Gastrocnemius medialis (tissue), 4 donors: ENCODE data around the gene ATRNL1.

ENCODE experiments used
- POLR2A ChIP-seq, 2 donors: fragments of 450-650 bp; IDR thresholded peaks; one replicate each; pipeline ENCODE4 v1.6.1; 2017; ENCODE audit warnings: antibody characterized with exemption in 2 of 2, mild to moderate bottlenecking in 2 of 2, moderate library complexity in 2 of 2
- TF ChIP-seq, protein P1 (sequence below), 5 experiments: fragments of 450-650 bp in 3 of 5; fragments of 200-600 bp in 2 of 5; sonication (generic) in 2 of 5; IDR thresholded peaks in 4 of 5; conservative IDR thresholded peaks in 1 of 5; 1 replicate in 4 of 5; 2 replicates in 1 of 5; pipeline ENCODE4 v1.5.1; 2016 to 2019; ENCODE audit warnings: antibody characterized with exemption in 5 of 5, mild to moderate bottlenecking in 3 of 5, moderate library complexity in 3 of 5

DNA sequence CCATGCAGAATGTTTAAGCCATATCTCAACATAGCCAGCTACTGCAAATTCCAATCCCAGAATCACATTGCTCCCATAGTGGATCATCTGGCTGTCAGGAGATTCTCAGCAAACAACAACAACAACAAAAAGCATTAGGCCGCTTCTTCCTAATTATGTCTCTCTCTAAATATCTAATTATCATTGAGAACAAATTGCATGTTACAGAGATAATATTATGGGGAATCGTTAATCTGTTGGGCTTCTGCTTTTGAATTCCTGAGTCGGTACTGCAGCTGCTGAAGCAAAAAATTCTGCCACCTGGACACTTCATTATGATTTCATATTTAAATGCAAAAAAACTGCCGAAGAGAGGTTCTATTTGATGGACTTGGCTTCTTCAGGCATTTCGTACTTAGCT, 791.2 kb downstream of the ATRNL1 start:
- TF ChIP-seq POLR2A (IDR thresholded peaks at IDR 0.05) = no peak
- TF ChIP-seq, protein P1, sequence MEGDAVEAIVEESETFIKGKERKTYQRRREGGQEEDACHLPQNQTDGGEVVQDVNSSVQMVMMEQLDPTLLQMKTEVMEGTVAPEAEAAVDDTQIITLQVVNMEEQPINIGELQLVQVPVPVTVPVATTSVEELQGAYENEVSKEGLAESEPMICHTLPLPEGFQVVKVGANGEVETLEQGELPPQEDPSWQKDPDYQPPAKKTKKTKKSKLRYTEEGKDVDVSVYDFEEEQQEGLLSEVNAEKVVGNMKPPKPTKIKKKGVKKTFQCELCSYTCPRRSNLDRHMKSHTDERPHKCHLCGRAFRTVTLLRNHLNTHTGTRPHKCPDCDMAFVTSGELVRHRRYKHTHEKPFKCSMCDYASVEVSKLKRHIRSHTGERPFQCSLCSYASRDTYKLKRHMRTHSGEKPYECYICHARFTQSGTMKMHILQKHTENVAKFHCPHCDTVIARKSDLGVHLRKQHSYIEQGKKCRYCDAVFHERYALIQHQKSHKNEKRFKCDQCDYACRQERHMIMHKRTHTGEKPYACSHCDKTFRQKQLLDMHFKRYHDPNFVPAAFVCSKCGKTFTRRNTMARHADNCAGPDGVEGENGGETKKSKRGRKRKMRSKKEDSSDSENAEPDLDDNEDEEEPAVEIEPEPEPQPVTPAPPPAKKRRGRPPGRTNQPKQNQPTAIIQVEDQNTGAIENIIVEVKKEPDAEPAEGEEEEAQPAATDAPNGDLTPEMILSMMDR (IDR thresholded peaks at IDR 0.05 in 4 of 5, conservative IDR thresholded peaks at IDR 0.05 in 1 of 5) = no peak
